HTR-8/SVneo (cell line): ENCODE measurements around the gene NCOA1.

Experiments
- DNase-seq: peaks from one replicate; pipeline ENCODE4 v3.0.0; 2011; ENCODE audit warnings: low spot score, mixed read lengths; ENCODE audit not compliant: insufficient read length
- FAIRE-seq: peaks from 2 replicates; lab custom pipeline; 2011; peaks lifted over from hg19 to GRCh38; lab: Jason Lieb, UNC

The NCOA1 gene

GRCh38 chr2:24618144-24618543 lies 127.1 kb downstream of the NCOA1 start:
- no peak for DNase-seq
- FAIRE-seq, result no peak

- FAIRE-seq, result no peak
Measured at GRCh38 chr2:24618680-24619079, 127.6 kb downstream of the NCOA1 start.

GRCh38 chr2:24620936-24621335 lies 129.9 kb downstream of the NCOA1 start:
- FAIRE-seq, result no peak
- DNase-seq, result no peak

More at GRCh38 chr2:24618680-24619079, 127.6 kb downstream of the NCOA1 start:
- no peak for DNase-seq

- peak; percentile 77 for FAIRE-seq
Measured at GRCh38 chr2:24621779-24622538, 130.9 kb downstream of the NCOA1 start.

GRCh38 chr2:24623535-24623934 lies 132.5 kb downstream of the NCOA1 start:
- FAIRE-seq (no peak), DNase-seq (no peak)

More at GRCh38 chr2:24621779-24622538, 130.9 kb downstream of the NCOA1 start:
- DNase-seq, result no peak

- FAIRE-seq (no peak), DNase-seq (no peak)
Measured at GRCh38 chr2:24625728-24626127, 134.7 kb downstream of the NCOA1 start.

GRCh38 chr2:24626131-24626530 lies 135.1 kb downstream of the NCOA1 start:
- FAIRE-seq, result peak; percentile 51
- no peak for DNase-seq

- DNase-seq (no peak), FAIRE-seq (no peak)
Measured at GRCh38 chr2:24628746-24629145, 137.7 kb downstream of the NCOA1 start.

- FAIRE-seq (no peak), DNase-seq (no peak)
Measured at GRCh38 chr2:24632172-24632571, 141.1 kb downstream of the NCOA1 start.

- FAIRE-seq (no peak), DNase-seq (no peak)
Measured at GRCh38 chr2:24635181-24635580, 144.1 kb downstream of the NCOA1 start.

GRCh38 chr2:24638568-24638967 lies 147.5 kb downstream of the NCOA1 start:
- FAIRE-seq (no peak), DNase-seq (no peak)

GRCh38 chr2:24642351-24642750 lies 151.3 kb downstream of the NCOA1 start:
- DNase-seq (no peak), FAIRE-seq (peak; percentile 4)

- no peak for DNase-seq
- FAIRE-seq, result no peak
Measured at GRCh38 chr2:24643051-24643450, 152.0 kb downstream of the NCOA1 start.

GRCh38 chr2:24644032-24644431 lies 153.0 kb downstream of the NCOA1 start:
- DNase-seq (no peak), FAIRE-seq (no peak)

GRCh38 chr2:24650997-24651642 lies 160.1 kb downstream of the NCOA1 start:
- no peak for FAIRE-seq
- DNase-seq, result no peak

GRCh38 chr2:24651643-24652003 lies 160.6 kb downstream of the NCOA1 start:
- DNase-seq, result no peak
- FAIRE-seq, result no peak

- no peak for DNase-seq
- no peak for FAIRE-seq
Measured at GRCh38 chr2:24652265-24653182, 161.5 kb downstream of the NCOA1 start.

- FAIRE-seq (no peak), DNase-seq (no peak)
Measured at GRCh38 chr2:24657818-24658217, 166.8 kb downstream of the NCOA1 start.

- no peak for FAIRE-seq
Measured at GRCh38 chr2:24658531-24659202, 167.6 kb downstream of the NCOA1 start.

GRCh38 chr2:24659862-24660261 lies 168.8 kb downstream of the NCOA1 start:
- FAIRE-seq (no peak), DNase-seq (no peak)

More at GRCh38 chr2:24658531-24659202, 167.6 kb downstream of the NCOA1 start:
- DNase-seq, result no peak
